Fibroblast of villous mesenchyme (primary cell): ENCODE measurements around the gene PNMA8C. TPM values are rescaled to one million over a fixed set of nuclear protein-coding genes. Genes with fewer than 3 reads are reported as not detected.
"Not testable (repeated sequence)": the region's sequence is repeated elsewhere in the genome, so short reads cannot be mapped to it uniquely, and the experiment has no call there.

ENCODE experiments used
- DNase-seq: peaks from one replicate; pipeline ENCODE4 v3.0.0-alpha.2; 2010; ENCODE audit warnings: low read depth
- H3K4me3 ChIP-seq: 2 replicates; pipeline ENCODE4 v1.5.1; 2011; ENCODE audit warnings: low read depth, mild to moderate bottlenecking, low read length
- total RNA-seq: library from RNA; depleted of rRNA; stranded (reverse); fragments of >200 nt; gene quantifications from 2 replicates; pipeline ENCODE4 v1.2.3, GENCODE V29; 2012
- TF ChIP-seq, protein P1 (sequence below): IDR thresholded peaks from 2 replicates; pipeline ENCODE4 v1.5.1; 2012; ENCODE audit warnings: low read depth, mild to moderate bottlenecking, low read length; ENCODE audit not compliant: insufficient read depth

Gene PNMA8C
- total RNA-seq, 1 donor: under 0.01 TPM

GRCh38 chr19:46378268-46378667 lies 50.5 kb downstream of the PNMA8C start:
- H3K4me3 ChIP-seq: no peak overlapping the region
- TF ChIP-seq, protein P1, sequence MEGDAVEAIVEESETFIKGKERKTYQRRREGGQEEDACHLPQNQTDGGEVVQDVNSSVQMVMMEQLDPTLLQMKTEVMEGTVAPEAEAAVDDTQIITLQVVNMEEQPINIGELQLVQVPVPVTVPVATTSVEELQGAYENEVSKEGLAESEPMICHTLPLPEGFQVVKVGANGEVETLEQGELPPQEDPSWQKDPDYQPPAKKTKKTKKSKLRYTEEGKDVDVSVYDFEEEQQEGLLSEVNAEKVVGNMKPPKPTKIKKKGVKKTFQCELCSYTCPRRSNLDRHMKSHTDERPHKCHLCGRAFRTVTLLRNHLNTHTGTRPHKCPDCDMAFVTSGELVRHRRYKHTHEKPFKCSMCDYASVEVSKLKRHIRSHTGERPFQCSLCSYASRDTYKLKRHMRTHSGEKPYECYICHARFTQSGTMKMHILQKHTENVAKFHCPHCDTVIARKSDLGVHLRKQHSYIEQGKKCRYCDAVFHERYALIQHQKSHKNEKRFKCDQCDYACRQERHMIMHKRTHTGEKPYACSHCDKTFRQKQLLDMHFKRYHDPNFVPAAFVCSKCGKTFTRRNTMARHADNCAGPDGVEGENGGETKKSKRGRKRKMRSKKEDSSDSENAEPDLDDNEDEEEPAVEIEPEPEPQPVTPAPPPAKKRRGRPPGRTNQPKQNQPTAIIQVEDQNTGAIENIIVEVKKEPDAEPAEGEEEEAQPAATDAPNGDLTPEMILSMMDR: no peak
- DNase-seq: peak; percentile 85

DNA sequence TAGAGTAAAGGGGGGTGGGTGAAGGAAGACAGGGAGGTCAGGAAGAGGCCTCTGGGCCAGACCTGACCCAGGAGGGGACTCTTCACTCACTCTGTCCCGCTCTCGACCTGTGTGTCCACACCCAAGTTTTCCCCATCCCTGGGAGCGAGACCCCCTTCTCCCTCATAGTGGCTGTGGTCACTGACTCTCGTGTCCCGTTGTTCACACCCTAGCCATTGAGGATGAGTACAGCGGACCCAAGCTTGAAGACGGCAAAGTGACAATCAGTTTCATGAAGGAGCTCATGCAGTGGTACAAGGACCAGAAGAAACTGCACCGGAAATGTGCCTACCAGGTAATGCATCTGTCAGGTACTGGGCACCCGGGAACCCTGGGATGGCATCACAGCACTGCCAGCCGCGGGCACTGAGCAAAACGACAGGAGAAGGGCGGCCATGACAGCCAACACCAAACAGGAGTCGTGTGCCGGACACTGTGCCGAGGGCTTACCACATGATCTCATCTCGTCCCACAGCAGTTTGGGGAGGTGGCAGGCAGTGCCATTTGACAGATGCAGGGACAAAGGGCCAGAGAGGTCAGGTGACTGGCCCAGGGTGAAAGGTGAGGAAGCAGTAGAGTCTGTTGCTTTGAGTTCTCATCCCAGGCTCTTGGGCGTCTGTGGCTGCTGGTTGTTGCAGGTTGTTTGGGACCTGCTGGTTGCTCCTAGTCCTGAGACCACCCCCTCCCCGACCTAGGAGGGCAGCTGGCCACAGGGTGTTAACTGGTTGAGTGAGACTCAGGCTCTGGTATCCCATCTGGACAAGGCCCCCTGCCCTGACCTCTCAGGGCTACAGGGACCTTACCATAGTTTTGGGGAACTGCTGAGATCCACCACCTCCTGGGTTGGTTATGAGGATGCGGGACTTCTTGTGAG lies 52.2 kb downstream of the PNMA8C start:
- TF ChIP-seq, protein P1: no peak
- no peak for DNase-seq
- no peak overlapping the region for H3K4me3 ChIP-seq

GRCh38 chr19:46375476-46376067 lies 53.2 kb downstream of the PNMA8C start:
- not testable (repeated sequence) for H3K4me3 ChIP-seq, DNase-seq

Other genes with a start within 250 kb of the PNMA8C start
- gene IGFL1, start 199.2 kb downstream of the PNMA8C start, total RNA-seq: not detected in 2 replicates
- 0.43 and 0.64 TPM in 2 replicates for gene HIF3A, start 131.9 kb downstream of the PNMA8C start, total RNA-seq
- 44.9 and 48.3 TPM in 2 replicates for gene PPP5C, start 81.8 kb downstream of the PNMA8C start, total RNA-seq
- gene CCDC8, start 15.4 kb downstream of the PNMA8C start, total RNA-seq: 8.6 and 12.9 TPM in 2 replicates
- 0.97 and 9.9 TPM in 2 replicates for gene PNMA8A, start 42.6 kb upstream of the PNMA8C start, total RNA-seq
- 0.32 and 0.43 TPM in 2 replicates for gene PNMA8B, start 66.9 kb upstream of the PNMA8C start, total RNA-seq
- gene CALM3, start 172.4 kb upstream of the PNMA8C start, total RNA-seq: 124 and 213 TPM in 2 replicates
- 3.5 and 5.5 TPM in 2 replicates for gene PTGIR, start 196.2 kb upstream of the PNMA8C start, total RNA-seq
- gene GNG8, start 207.3 kb upstream of the PNMA8C start, total RNA-seq: not detected in 2 replicates
- 5.2 and 11.3 TPM in 2 replicates for gene DACT3, start 232.2 kb upstream of the PNMA8C start, total RNA-seq